GM12891 (cell line): Measurements from ENCODE around the gene CARD9.

Experiments
- PAX5 ChIP-seq: IDR thresholded peaks from 2 replicates; pipeline ENCODE4 v1.6.1; 2011; ENCODE audit warnings: low read length, moderate library complexity, mild to moderate bottlenecking; ENCODE audit not compliant: insufficient read depth, severe bottlenecking
- POLR2A ChIP-seq: IDR thresholded peaks from 2 replicates; pipeline ENCODE4 v1.6.1; 2011; ENCODE audit warnings: low read depth, low read length, control low read depth
- POLR2AphosphoS5 ChIP-seq: IDR thresholded peaks from 2 replicates; pipeline ENCODE4 v1.6.1; 2011; ENCODE audit warnings: low read depth, low read length, control low read depth
- POU2F2 ChIP-seq: IDR thresholded peaks from 2 replicates; pipeline ENCODE4 v1.6.1; 2011; ENCODE audit warnings: low read depth, mild to moderate bottlenecking, control low read depth, low read length, moderate library complexity
- SPI1 ChIP-seq: IDR thresholded peaks from 2 replicates; pipeline ENCODE4 v1.6.1; 2011; ENCODE audit warnings: low read depth, low read length, control low read depth
- TAF1 ChIP-seq: IDR thresholded peaks from 2 replicates; pipeline ENCODE4 v1.6.1; 2011; ENCODE audit warnings: low read depth, low read length, control low read depth

GRCh38 chr9:136370687-136371532, 2.6 kb downstream of the CARD9 start:
- no peak for TF ChIP-seq POLR2A
- no peak for TF ChIP-seq TAF1
- TF ChIP-seq PAX5, result no peak
- no peak for TF ChIP-seq POLR2AphosphoS5
- no peak for TF ChIP-seq POU2F2
- no peak for TF ChIP-seq SPI1
